Endothelial cell of hepatic sinusoid (primary cell): ENCODE results near the gene COMTD1.
"Not testable (repeated sequence)": the region's sequence is repeated elsewhere in the genome, so short reads cannot be mapped to it uniquely, and the experiment has no call there.

ENCODE experiments used
- in situ Hi-C: cut with HindIII; loops from 2 replicates; pipeline ENCODE4 v1.10.0; 2017; ENCODE audit warnings: low sequenced_read_pairs

COMTD1 gene

GRCh38 chr10:75195035-75195763, 40.6 kb downstream of the COMTD1 start:
- in situ Hi-C loops, result no loop called here

- in situ Hi-C loops, result not testable (repeated sequence)
Measured at GRCh38 chr10:75194625-75195024, 41.1 kb downstream of the COMTD1 start.

GRCh38 chr10:75191821-75192568, 43.8 kb downstream of the COMTD1 start:
- in situ Hi-C loops, result no loop called here

- in situ Hi-C loops, result no loop called here
Measured at GRCh38 chr10:75189266-75190096, 46.3 kb downstream of the COMTD1 start.

- in situ Hi-C loops, result not testable (repeated sequence)
Measured at GRCh38 chr10:75188522-75188921, 47.2 kb downstream of the COMTD1 start.

GRCh38 chr10:75187961-75188426, 47.8 kb downstream of the COMTD1 start:
- in situ Hi-C loops, result no loop called here

- in situ Hi-C loops, result no loop called here
Measured at GRCh38 chr10:75186310-75186709, 49.4 kb downstream of the COMTD1 start.
